Stimulated activated naive CD8-positive, alpha-beta T cell treated with anti-CD3 and anti-CD28 coated beads, Interleukin-15, Interleukin-2, amounts not matched to agents 100 ng/mL and 50 ng/mL, for 24 hours (primary cell): ENCODE data around the gene NEUROD1.

ENCODE experiments used
- H3K27ac Mint-ChIP-seq: one replicate; pipeline ENCODE4 v1.8.0; 2021; ENCODE audit warnings: mild to moderate bottlenecking, mixed read lengths
- H3K27me3 Mint-ChIP-seq: one replicate; pipeline ENCODE4 v1.8.0; 2021; ENCODE audit warnings: mixed read lengths
- H3K36me3 Mint-ChIP-seq: one replicate; pipeline ENCODE4 v1.8.0; 2021; ENCODE audit warnings: low read depth, mixed read lengths
- H3K4me1 Mint-ChIP-seq: one replicate; pipeline ENCODE4 v1.8.0; 2021; ENCODE audit warnings: low read depth, mixed read lengths
- H3K4me3 Mint-ChIP-seq: one replicate; pipeline ENCODE4 v1.8.0; 2021; ENCODE audit warnings: mild to moderate bottlenecking, mixed read lengths
- H3K9me3 Mint-ChIP-seq: one replicate; pipeline ENCODE4 v1.8.0; 2021; ENCODE audit warnings: mixed read lengths

Gene NEUROD1

DNA sequence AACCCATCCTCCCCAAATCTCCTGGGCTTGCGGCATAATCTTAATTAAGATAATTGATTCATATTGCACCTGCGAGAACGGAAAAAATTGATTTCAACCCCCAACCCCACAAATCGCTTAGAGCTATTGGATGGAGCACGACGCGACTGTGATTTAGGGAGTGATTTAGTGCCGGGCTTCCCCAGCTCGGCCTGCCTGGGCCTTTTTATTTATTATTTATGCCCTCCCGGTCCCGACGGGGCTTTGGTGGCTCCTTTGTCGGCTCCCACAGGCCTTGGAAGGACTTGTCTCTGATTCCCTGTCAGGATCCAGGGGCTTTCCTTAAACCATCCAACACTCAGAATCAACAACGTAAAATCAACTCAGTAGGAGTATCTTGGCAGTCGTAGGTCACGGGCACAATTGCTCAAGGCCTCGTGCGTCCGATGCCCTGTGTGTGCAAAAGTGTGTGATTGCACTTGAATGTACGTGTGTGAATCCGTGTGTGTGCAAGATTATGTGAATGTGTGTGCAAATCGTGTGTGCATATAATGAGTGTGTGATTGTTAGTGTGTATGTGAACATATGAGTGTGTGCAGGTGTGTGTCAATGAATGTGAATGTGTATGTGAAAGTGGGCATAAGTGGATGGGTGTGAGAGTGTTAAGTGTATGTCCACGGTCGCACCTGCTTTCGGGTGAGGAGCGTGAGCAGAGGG, 4.3 kb upstream of the NEUROD1 start:
- H3K9me3 Mint-ChIP-seq, result no peaks in the 10 kb centered on the region
- no peak overlapping the region for H3K27ac Mint-ChIP-seq
- peaks cover 41% of the 10 kb centered on the region for H3K4me1 Mint-ChIP-seq
- no peaks in the 10 kb centered on the region for H3K36me3 Mint-ChIP-seq
- peak overlapping the region; percentile 0 for H3K4me3 Mint-ChIP-seq
- H3K27me3 Mint-ChIP-seq, result peaks cover 84% of the 10 kb centered on the region

DNA sequence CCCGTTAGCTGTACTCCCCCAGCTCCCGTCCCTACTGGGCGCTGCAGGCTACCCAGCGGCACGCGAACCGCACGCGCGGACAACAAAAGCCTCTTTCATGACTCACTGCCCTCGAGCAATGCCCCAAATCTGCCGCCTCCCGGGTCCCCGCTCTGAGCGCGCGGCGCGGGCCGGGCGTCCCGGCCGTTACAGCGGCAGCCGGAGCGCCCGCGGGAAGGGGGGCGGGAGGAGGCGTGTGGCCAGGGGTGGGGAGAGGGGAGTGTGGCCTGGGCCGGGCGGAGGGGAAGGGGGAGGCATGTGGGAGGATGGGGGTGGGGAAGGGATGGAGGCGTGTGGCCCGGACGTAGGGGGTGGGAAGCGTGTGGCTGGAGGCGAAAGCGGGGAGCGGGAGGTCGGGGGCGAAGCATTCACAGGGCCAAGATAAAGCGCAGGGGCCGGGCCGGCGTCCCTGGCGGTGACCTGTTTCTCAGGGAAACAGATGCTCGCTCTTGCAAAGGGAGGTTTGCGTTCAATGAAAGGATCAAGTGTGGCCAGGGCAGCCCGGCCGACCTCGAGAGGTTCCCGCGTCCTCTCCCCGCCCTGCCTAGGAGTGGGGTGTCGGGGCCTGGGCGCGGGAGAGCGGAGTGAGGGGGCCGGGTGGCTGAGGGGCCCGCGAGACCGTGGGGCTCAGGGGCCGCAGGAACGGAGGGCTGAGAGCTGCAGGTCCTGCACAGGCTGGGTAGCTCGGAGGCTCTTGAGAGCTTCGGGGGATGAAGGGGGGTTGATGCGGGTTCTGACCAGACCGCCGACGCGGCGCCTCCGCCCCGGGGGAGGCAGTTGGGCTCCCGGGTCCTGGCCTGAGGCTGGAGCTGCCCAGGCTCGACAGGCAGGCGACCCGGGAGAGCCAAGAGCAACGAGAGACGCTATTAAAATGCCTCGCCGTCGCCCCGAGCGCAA, 3.5 kb upstream of the NEUROD1 start:
- Mint-ChIP-seq H3K27ac (no peak overlapping the region), H3K9me3 (peaks cover 5% of the 10 kb centered on the region), H3K27me3 (peaks cover 86% of the 10 kb centered on the region), H3K36me3 (peaks cover 5% of the 10 kb centered on the region), H3K4me3 (peak overlapping the region; percentile 77), H3K4me1 (peaks cover 49% of the 10 kb centered on the region)

- H3K4me3 Mint-ChIP-seq, result peak overlapping the region; percentile 77
- peaks cover 53% of the 10 kb centered on the region for H3K4me1 Mint-ChIP-seq
- H3K9me3 Mint-ChIP-seq, result peaks cover 9% of the 10 kb centered on the region
- peaks cover 8% of the 10 kb centered on the region for H3K36me3 Mint-ChIP-seq
- peaks cover 91% of the 10 kb centered on the region for H3K27me3 Mint-ChIP-seq
- H3K27ac Mint-ChIP-seq, result no peak overlapping the region
Observed at GRCh38 chr2:181682795-181683517, 2.6 kb upstream of the NEUROD1 start.

DNA sequence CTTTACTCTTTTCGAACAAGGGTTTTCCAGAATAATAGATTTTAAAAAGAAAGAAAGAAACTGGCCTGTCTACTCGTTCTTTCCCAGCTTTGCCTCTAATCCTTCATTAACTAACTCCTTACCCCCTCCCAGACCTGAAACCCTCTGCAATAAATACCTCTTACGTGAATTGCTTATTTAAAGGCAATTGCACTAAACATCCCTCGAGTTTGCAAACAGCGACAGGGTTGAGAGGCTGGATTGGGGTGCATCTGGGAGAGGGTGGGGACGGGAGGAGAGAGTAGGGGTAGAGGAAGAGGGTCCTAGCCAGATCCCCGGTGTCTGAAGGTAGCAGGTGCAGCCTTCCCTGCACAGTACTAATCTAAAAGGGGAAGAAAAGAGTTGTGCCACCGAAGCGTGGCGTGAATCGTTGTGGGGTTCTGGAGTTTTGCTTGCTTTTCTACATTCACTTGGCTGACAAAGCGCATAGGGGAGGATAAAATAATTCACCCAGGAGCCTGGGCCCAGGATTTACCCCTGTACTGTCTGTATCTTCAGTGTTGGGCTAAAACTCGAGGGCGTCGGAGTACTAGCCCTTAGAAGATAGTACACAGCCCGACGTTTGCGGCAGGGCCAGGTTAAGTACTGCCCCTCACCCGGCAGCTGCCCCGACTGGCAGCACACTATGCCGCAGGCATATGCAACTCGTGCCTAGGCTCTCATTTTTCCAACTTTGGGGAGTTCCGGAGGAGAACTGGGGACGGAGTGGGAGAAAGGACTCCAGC, 1.9 kb upstream of the NEUROD1 start:
- Mint-ChIP-seq H3K36me3 (peaks cover 8% of the 10 kb centered on the region), H3K27me3 (peaks cover 88% of the 10 kb centered on the region), H3K4me1 (peaks cover 57% of the 10 kb centered on the region), H3K27ac (no peak overlapping the region), H3K9me3 (peaks cover 9% of the 10 kb centered on the region), H3K4me3 (peak overlapping the region; percentile 77)

DNA sequence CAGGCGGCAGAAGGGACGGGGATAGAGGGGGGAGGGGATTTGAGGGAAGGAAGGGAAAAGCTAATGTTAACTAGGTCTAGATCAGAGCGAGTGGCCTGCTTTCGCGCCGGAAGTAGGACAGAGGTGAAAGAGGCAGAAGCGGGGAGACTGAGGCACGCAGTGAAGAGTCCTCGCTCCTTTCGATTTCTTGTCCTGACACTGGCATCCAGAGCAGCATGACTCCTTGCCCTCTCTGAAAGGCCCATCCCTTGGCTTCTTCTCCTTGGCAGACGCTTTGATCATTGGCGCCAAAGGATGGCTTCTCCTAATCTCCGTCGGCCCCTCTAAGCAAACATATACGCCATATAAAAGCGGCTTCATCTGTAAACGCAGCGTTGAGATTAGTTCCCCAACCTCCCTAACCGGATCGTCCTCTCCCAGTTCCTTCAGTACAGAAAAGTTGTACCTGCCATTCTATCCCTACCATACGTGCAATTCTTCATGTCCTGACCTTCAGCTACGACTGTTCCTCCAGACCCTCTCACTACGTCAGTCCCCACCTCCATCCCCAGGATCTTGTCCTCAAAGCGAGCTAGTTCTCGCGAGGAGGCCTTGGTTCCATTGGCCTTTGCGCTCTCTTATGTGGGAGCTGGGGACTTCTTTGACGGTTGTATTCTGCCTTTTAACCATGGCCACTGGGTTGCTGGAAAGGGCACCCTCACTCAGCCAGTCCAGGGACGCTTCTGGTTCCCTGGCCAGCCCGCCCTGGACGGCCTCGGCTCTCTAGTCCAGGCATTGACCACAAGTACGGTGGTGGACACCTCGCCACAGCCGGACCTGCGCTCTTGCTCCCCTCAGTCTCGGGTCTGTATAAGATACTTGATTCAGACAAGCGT, 857 bp upstream of the NEUROD1 start:
- peaks cover 9% of the 10 kb centered on the region for H3K9me3 Mint-ChIP-seq
- no peak overlapping the region for H3K27ac Mint-ChIP-seq
- peaks cover 86% of the 10 kb centered on the region for H3K27me3 Mint-ChIP-seq
- H3K4me1 Mint-ChIP-seq, result peaks cover 57% of the 10 kb centered on the region
- peak overlapping the region; percentile 74 for H3K4me3 Mint-ChIP-seq
- peaks cover 8% of the 10 kb centered on the region for H3K36me3 Mint-ChIP-seq

GRCh38 chr2:181679544-181679979, 755 bp downstream of the NEUROD1 start:
- Mint-ChIP-seq H3K9me3 (peaks cover 9% of the 10 kb centered on the region), H3K4me1 (peaks cover 51% of the 10 kb centered on the region), H3K27ac (no peak overlapping the region), H3K4me3 (no peak overlapping the region), H3K27me3 (peaks cover 82% of the 10 kb centered on the region), H3K36me3 (peaks cover 8% of the 10 kb centered on the region)

- Mint-ChIP-seq H3K4me3 (peak overlapping the region; percentile 19), H3K36me3 (peaks cover 8% of the 10 kb centered on the region), H3K4me1 (peaks cover 47% of the 10 kb centered on the region), H3K9me3 (peaks cover 9% of the 10 kb centered on the region), H3K27me3 (peaks cover 80% of the 10 kb centered on the region), H3K27ac (peak overlapping the region; percentile 61)
Observed at GRCh38 chr2:181678861-181679543, 1.3 kb downstream of the NEUROD1 start.

DNA sequence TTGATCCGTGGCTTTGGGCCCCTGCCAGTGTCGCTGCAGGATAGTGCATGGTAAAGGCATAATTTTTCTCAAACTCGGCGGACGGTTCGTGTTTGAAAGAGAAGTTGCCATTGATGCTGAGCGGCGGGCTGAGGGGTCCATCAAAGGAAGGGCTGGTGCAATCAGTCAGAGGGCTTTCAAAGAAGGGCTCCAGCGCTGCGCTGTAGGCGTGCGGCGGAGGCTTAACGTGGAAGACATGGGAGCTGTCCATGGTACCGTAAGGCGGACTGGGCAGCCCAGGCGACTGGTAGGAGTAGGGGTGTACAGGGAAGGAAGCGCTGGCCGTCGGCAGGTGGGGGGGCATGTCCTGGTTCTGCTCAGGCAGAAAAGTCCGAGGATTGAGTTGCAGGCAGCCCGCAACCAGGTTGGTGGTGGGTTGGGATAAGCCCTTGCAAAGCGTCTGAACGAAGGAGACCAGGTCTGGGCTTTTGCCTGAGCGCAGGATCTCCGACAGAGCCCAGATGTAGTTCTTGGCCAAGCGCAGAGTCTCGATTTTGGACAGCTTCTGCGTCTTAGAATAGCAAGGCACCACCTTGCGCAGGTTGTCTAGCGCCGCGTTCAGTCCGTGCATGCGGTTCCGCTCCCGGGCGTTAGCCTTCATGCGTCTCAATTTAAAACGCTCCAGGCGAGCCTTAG, 2.3 kb downstream of the NEUROD1 start:
- H3K36me3 Mint-ChIP-seq, result peaks cover 8% of the 10 kb centered on the region
- H3K4me1 Mint-ChIP-seq, result peaks cover 46% of the 10 kb centered on the region
- H3K27me3 Mint-ChIP-seq, result peaks cover 75% of the 10 kb centered on the region
- peak overlapping the region; percentile 30 for H3K4me3 Mint-ChIP-seq
- peaks cover 9% of the 10 kb centered on the region for H3K9me3 Mint-ChIP-seq
- no peak overlapping the region for H3K27ac Mint-ChIP-seq

DNA sequence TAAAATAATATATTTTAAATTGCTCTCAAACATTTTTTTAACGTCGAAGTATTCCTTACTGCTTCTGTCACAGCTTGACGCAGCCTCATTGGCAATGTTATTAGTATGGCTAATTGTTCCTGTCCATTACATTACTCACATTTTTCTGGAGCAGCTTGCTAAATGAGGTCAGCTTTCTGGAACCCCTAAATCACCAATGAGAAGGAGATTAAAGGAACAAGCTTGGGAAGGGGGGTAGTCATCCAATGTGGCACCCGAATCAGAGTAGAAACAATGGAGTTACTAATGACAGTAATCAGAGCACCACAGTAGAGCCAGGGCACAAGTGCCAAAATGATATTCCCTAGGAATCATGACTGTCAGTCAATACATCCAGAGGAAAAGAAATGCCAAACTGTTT, 5.1 kb downstream of the NEUROD1 start:
- H3K27ac Mint-ChIP-seq, result no peak overlapping the region
- H3K4me1 Mint-ChIP-seq, result peaks cover 30% of the 10 kb centered on the region
- H3K27me3 Mint-ChIP-seq, result peaks cover 57% of the 10 kb centered on the region
- H3K9me3 Mint-ChIP-seq, result peaks cover 9% of the 10 kb centered on the region
- H3K36me3 Mint-ChIP-seq, result peaks cover 8% of the 10 kb centered on the region
- no peak overlapping the region for H3K4me3 Mint-ChIP-seq

DNA sequence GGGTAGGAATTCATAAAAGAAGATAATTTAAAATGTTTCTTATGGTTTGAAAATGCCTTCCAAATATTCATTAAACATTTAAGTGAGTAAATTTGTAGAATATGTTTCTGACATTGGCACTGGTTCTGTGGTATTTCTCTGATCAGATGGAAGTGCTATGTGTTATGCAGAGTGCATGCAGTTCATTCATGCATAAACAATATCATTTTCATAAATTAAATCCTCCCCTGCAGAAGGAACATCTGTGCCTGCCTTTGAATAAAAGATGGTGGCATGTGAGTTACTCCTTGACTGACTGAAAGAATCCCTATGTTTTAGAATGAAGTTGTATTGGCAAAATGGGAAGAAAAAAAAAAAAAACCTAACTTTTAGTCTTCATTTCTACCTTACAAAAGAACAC, 5.9 kb downstream of the NEUROD1 start:
- Mint-ChIP-seq H3K4me1 (peaks cover 27% of the 10 kb centered on the region), H3K36me3 (peaks cover 7% of the 10 kb centered on the region), H3K9me3 (peaks cover 8% of the 10 kb centered on the region), H3K4me3 (no peak overlapping the region), H3K27ac (no peak overlapping the region), H3K27me3 (peaks cover 53% of the 10 kb centered on the region)

DNA sequence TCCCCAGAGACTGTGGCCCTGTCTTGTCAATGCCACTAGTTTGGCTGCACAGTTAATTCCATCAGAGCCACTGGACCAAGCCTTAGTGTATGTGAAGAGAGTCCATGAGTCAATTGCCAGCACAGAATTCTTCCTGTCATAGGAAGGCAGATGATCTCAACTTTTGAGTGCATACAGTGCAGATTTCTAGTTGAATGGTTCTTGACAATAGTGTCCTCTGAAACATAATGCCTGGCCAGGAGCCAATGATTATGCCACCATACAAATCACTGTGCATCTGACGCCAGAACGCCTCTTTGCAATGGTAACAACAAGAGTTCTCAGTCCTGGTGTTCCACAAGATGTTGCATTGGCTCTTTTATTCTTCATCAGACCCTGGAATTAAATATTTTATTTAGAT, 7.1 kb downstream of the NEUROD1 start:
- no peak overlapping the region for H3K4me3 Mint-ChIP-seq
- H3K4me1 Mint-ChIP-seq, result peaks cover 17% of the 10 kb centered on the region
- no peaks in the 10 kb centered on the region for H3K36me3 Mint-ChIP-seq
- H3K27me3 Mint-ChIP-seq, result peaks cover 53% of the 10 kb centered on the region
- no peak overlapping the region for H3K27ac Mint-ChIP-seq
- no peaks in the 10 kb centered on the region for H3K9me3 Mint-ChIP-seq

DNA sequence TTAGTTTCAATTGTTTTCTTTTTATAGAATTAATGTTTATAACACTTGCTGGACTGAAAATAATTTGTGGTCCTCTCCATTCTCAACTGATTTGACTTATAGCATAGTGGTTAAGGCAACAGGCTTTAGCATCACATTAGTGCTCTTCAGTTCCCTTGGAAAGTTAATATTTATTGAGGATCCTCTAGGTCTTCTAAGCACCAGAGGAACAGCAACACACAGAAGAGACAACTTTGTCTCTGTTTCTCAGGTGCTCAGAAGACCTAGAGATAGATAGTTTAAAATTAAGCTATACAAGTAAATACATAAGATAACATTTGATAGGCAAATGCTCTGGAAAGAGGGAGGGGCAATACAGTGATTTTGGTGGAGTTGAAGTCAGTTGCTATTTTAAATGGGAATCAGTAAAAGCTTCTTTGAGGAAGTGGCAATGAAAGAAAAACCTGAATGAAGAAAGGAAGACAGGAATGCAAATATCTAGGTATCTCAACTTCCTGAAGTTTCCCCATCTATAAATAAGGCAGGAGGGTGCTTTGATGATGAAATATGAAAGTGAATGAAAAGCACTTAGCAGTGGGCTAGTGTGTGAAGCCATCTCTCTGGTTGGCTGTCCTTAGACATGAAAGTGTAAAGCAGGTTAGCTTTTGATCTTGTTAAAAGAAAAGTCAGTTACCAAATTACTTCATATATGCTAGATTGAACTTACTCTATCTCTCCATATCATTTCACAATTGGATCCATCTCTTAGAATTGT, 7.9 kb downstream of the NEUROD1 start:
- H3K27ac Mint-ChIP-seq, result no peak overlapping the region
- no peaks in the 10 kb centered on the region for H3K36me3 Mint-ChIP-seq
- peaks cover 46% of the 10 kb centered on the region for H3K27me3 Mint-ChIP-seq
- no peaks in the 10 kb centered on the region for H3K9me3 Mint-ChIP-seq
- no peak overlapping the region for H3K4me3 Mint-ChIP-seq
- H3K4me1 Mint-ChIP-seq, result peaks cover 12% of the 10 kb centered on the region
